KMS-11 (cell line): ENCODE results near the gene PTPN4.
"Not testable (repeated sequence)": the region's sequence is repeated elsewhere in the genome, so short reads cannot be mapped to it uniquely, and the experiment has no call there.

Experiments
- H2AFZ ChIP-seq: fragments of 200-600 bp; sonication (generic); 2 replicates; pipeline ENCODE4 v1.6.1; 2016; ENCODE audit warnings: antibody characterized with exemption, mixed run types, low read depth
- H3K27ac ChIP-seq: fragments of 200-600 bp; sonication (generic); 2 replicates; pipeline ENCODE4 v1.6.1; 2016; ENCODE audit warnings: mild to moderate bottlenecking, mixed run types
- H3K27me3 ChIP-seq: fragments of 200-600 bp; sonication (generic); 2 replicates; pipeline ENCODE4 v1.6.1; 2017; ENCODE audit warnings: mild to moderate bottlenecking, low read depth, mixed run types, moderate library complexity; ENCODE audit not compliant: insufficient read depth
- H3K36me3 ChIP-seq: fragments of 200-600 bp; sonication (generic); 2 replicates; pipeline ENCODE4 v1.6.1; 2017; ENCODE audit warnings: mild to moderate bottlenecking, mixed run types; ENCODE audit not compliant: insufficient read depth
- H3K4me1 ChIP-seq: fragments of 200-600 bp; sonication (generic); 2 replicates; pipeline ENCODE4 v1.6.1; 2016; ENCODE audit warnings: mild to moderate bottlenecking, low read depth, mixed run types; ENCODE audit not compliant: poor library complexity, severe bottlenecking
- H3K4me2 ChIP-seq: fragments of 200-600 bp; sonication (generic); 2 replicates; pipeline ENCODE4 v1.7.0; 2016; ENCODE audit warnings: mild to moderate bottlenecking, mixed run types
- H3K4me3 ChIP-seq: fragments of 200-600 bp; sonication (generic); IDR thresholded peaks from 2 replicates; pipeline ENCODE4 v1.6.1; 2017; ENCODE audit warnings: low read depth, low read length, mixed read lengths; ENCODE audit not compliant: insufficient read depth
- H3K79me2 ChIP-seq: fragments of 200-600 bp; sonication (generic); 2 replicates; pipeline ENCODE4 v1.6.1; 2016; ENCODE audit warnings: low read depth, mixed run types; ENCODE audit not compliant: insufficient read depth
- H3K9ac ChIP-seq: fragments of 200-600 bp; sonication (generic); 2 replicates; pipeline ENCODE4 v1.6.1; 2016; ENCODE audit warnings: mild to moderate bottlenecking, mixed run types
- H4K20me1 ChIP-seq: fragments of 200-600 bp; sonication (generic); 2 replicates; pipeline ENCODE4 v1.6.1; 2016; ENCODE audit warnings: mild to moderate bottlenecking, mixed run types; ENCODE audit not compliant: insufficient read depth
- TF ChIP-seq, protein P1 (sequence below): fragments of 200-600 bp; sonication (generic); conservative IDR thresholded peaks from 2 replicates; pipeline ENCODE4 v1.6.1; 2017; ENCODE audit warnings: low read depth, mild to moderate bottlenecking, antibody characterized with exemption, low read length, moderate library complexity, mixed read lengths

PTPN4 gene

GRCh38 chr2:119800376-119800902 lies 40.7 kb downstream of the PTPN4 start:
- Histone ChIP-seq H3K9ac (no peak overlapping the region), H3K4me1 (no peaks in the 10 kb centered on the region), H4K20me1 (no peaks in the 10 kb centered on the region), H3K79me2 (peaks cover 51% of the 10 kb centered on the region), H3K27me3 (no peaks in the 10 kb centered on the region), H3K36me3 (no peaks in the 10 kb centered on the region), H2AFZ (no peak overlapping the region), H3K4me3 (no peak overlapping the region), H3K4me2 (no peak overlapping the region), H3K27ac (no peak overlapping the region)
- TF ChIP-seq, protein P1, sequence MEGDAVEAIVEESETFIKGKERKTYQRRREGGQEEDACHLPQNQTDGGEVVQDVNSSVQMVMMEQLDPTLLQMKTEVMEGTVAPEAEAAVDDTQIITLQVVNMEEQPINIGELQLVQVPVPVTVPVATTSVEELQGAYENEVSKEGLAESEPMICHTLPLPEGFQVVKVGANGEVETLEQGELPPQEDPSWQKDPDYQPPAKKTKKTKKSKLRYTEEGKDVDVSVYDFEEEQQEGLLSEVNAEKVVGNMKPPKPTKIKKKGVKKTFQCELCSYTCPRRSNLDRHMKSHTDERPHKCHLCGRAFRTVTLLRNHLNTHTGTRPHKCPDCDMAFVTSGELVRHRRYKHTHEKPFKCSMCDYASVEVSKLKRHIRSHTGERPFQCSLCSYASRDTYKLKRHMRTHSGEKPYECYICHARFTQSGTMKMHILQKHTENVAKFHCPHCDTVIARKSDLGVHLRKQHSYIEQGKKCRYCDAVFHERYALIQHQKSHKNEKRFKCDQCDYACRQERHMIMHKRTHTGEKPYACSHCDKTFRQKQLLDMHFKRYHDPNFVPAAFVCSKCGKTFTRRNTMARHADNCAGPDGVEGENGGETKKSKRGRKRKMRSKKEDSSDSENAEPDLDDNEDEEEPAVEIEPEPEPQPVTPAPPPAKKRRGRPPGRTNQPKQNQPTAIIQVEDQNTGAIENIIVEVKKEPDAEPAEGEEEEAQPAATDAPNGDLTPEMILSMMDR: no peak

DNA sequence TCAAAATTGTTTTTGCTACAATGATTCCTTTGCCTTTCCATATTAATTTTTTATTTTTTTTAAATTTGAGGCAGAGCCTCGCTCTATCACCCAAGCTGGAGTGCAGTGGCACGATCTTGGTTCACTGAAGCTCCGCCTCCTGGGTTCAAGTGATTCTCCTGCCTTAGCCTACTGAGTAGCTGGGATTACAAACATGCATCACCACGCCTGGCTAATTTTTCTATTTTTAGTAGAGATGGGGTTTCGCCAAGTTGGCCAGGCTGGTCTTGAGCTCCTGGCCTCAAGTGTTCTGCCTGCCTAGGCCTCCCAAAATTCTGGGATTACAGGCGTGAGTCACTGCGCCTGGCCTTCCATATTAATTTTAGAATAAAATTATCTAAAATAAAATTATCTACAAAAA lies 41.3 kb downstream of the PTPN4 start:
- peaks cover 51% of the 10 kb centered on the region for H3K79me2 ChIP-seq
- no peaks in the 10 kb centered on the region for H4K20me1 ChIP-seq
- no peak overlapping the region for H3K4me3 ChIP-seq
- no peak overlapping the region for H2AFZ ChIP-seq
- no peaks in the 10 kb centered on the region for H3K27me3 ChIP-seq
- H3K9ac ChIP-seq: no peak overlapping the region
- no peaks in the 10 kb centered on the region for H3K36me3 ChIP-seq
- H3K4me2 ChIP-seq: no peak overlapping the region
- no peaks in the 10 kb centered on the region for H3K4me1 ChIP-seq
- no peak overlapping the region for H3K27ac ChIP-seq
- TF ChIP-seq, protein P1: no peak

DNA sequence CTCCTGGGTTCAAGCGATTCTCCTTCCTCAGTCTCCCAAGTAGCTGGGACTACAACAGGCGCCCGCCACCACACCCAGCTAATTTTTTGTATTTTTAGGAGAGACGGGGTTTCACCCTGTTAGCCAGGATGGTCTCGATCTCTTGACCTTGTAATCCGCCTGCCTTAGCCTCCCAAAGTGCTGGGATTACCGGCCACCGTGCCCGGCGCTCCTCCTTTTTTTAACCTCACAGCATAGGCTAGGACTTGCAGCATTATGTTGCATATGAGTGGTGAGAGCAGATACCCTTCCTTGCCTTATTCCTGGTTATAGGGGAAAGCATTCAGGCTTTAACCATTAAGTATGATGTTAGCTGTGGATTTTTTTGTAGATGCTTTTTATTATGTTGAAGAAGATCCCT lies 42.3 kb downstream of the PTPN4 start:
- H3K79me2 ChIP-seq: peaks cover 43% of the 10 kb centered on the region
- not testable (repeated sequence) for H4K20me1 ChIP-seq, H3K9ac ChIP-seq, H3K36me3 ChIP-seq, H3K4me1 ChIP-seq, H3K27ac ChIP-seq, H3K4me2 ChIP-seq, H2AFZ ChIP-seq, H3K27me3 ChIP-seq, H3K4me3 ChIP-seq

GRCh38 chr2:119803101-119803500 lies 43.4 kb downstream of the PTPN4 start:
- H2AFZ ChIP-seq: no peak overlapping the region
- H3K79me2 ChIP-seq: peaks cover 36% of the 10 kb centered on the region
- H3K9ac ChIP-seq: no peak overlapping the region
- TF ChIP-seq, protein P1: no peak
- H3K4me3 ChIP-seq: no peak overlapping the region
- no peaks in the 10 kb centered on the region for H3K27me3 ChIP-seq
- no peaks in the 10 kb centered on the region for H3K4me1 ChIP-seq
- H3K36me3 ChIP-seq: no peaks in the 10 kb centered on the region
- H3K4me2 ChIP-seq: no peak overlapping the region
- H3K27ac ChIP-seq: no peak overlapping the region
- H4K20me1 ChIP-seq: no peaks in the 10 kb centered on the region

DNA sequence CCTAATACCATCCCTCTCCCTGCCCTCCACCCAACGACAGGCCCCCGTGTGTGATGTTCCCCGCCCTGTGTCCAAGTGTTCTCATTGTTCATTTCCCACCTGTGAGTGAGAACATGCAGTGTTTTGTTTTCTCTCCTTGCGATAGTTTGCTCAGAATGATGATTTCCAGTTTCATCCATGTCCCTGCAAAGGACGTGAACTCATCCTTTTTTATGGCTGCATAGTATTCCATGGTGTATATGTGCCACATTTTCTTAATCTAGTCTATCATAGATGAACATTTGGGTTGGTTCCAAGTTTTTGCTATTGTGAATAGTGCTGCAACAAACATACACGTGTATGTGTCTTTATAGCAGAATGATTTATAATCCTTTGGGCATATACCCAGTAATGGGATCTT lies 44.7 kb downstream of the PTPN4 start:
- H3K4me2 ChIP-seq: not testable (repeated sequence)
- peaks cover 30% of the 10 kb centered on the region for H3K79me2 ChIP-seq

More for the DNA sequence above, 44.7 kb downstream of the PTPN4 start:
- H3K4me3 ChIP-seq, H3K36me3 ChIP-seq, H3K4me1 ChIP-seq, H3K27me3 ChIP-seq, H3K9ac ChIP-seq, H4K20me1 ChIP-seq, H2AFZ ChIP-seq, H3K27ac ChIP-seq: not testable (repeated sequence)
